ENCODE measurements around the gene ANKS6. TPM values are rescaled to one million over a fixed set of nuclear protein-coding genes. Genes with fewer than 3 reads are reported as not detected.

The ANKS6 gene
- total and polyA plus RNA-seq, 2 of the 8 experiments (the other 6 are each of a cell fraction or from before 2014, with no cell fraction given): 34.1 to 56.3 TPM

- H3K56ac ChIP-seq (replicated peaks; ENCODE audit: insufficient read length, low read depth, low read length): no peak overlapping the region
- H2AFZ ChIP-seq (ENCODE audit: low read length): no peak overlapping the region
- no peak overlapping the region for H3K27ac ChIP-seq (ENCODE audit: low read depth, low read length)
- H3K79me1 ChIP-seq (ENCODE audit: low read depth, low read length): no peaks in the 10 kb centered on the region
- H3K18ac ChIP-seq (ENCODE audit: extremely low read depth, low read length): no peak overlapping the region
- no peak overlapping the region for H2BK120ac ChIP-seq (replicated peaks; ENCODE audit: low read depth, low read length)
- no peak overlapping the region for H3K14ac ChIP-seq (ENCODE audit: insufficient read length)
- H3K9ac ChIP-seq (replicated peaks in 1 of 4; ENCODE audit: extremely low read depth in 1 of 4, low read depth in 3 of 4, low read length in 3 of 4): no peak overlapping the region
- no peak overlapping the region for H2BK20ac ChIP-seq (ENCODE audit: low read length)
- H4K20me1 ChIP-seq (replicated peaks in 1 of 2; ENCODE audit: control insufficient read depth in 1 of 2, insufficient read depth in 2 of 2, low read length in 2 of 2): peaks cover 2 to 8% of the 10 kb centered on the region in 2 experiments
- CTCF ChIA-PET (ENCODE audit: partially characterized antibody): interaction anchor here (0.8 to 4.1 kb wide), 7 partner anchors 17 to 197 kb away, joined by 3 to 38 read pairs (median 13); partner anchors contain the start of gene GALNT12
- H3K4me3 ChIP-seq (ENCODE audit: extremely low read depth in 1 of 4, insufficient read depth in 2 of 4, low read depth in 3 of 4, low read length in 4 of 4): no peak overlapping the region
- no peaks in the 10 kb centered on the region; a peak in 2 of 7 replicates for H3K4me1 ChIP-seq (replicated peaks in 1 of 4; ENCODE audit: control insufficient read depth in 3 of 4, insufficient read depth in 4 of 4, low read length in 3 of 4)
- H3K23ac ChIP-seq (ENCODE audit: insufficient read length): no peak overlapping the region
- no peaks in the 10 kb centered on the region for H3K79me2 ChIP-seq (ENCODE audit: control insufficient read depth in 1 of 2, insufficient read depth in 2 of 2, low read length in 2 of 2)
- DNase-seq (ENCODE audit: low read depth in 1 of 2, low spot score in 2 of 2) (peak in 1 of 2 experiments; percentile 8), FAIRE-seq (no peak)
- H4K91ac ChIP-seq (replicated peaks; ENCODE audit: insufficient read length, low read length): no peak overlapping the region
- peaks cover 23 to 57% (median 39%) of the 10 kb centered on the region in 4 experiments; a peak in 7 of 8 replicates for H3K36me3 ChIP-seq (ENCODE audit: control insufficient read depth in 2 of 4, insufficient read depth in 4 of 4, low read length in 3 of 4)
- H4K5ac ChIP-seq (ENCODE audit: insufficient read length, low read depth, low read length): no peak overlapping the region
- no peak overlapping the region for H2BK15ac ChIP-seq (ENCODE audit: low read length)
- no peak overlapping the region for H2AK5ac ChIP-seq (ENCODE audit: low read depth, low read length)
- H3K4me2 ChIP-seq (ENCODE audit: insufficient read depth in 1 of 2, low read depth in 2 of 2, low read length in 2 of 2): no peak overlapping the region
- WGBS, 2 experiments (ENCODE audit: extremely low coverage in 1 of 2, insufficient coverage in 1 of 2, insufficient read length in 1 of 2, insufficient replicate concordance in 2 of 2, low coverage in 1 of 2, low lambda C conversion rate in 2 of 2, missing lambda C conversion rate in 1 of 2): 94% methylated on average over 13 of the region's 13 CpGs; no CpG with 5 or more reads in 1 of the 2 experiments
- H2BK12ac ChIP-seq (ENCODE audit: low read depth, low read length): no peak overlapping the region
- no peaks in the 10 kb centered on the region for H3K23me2 ChIP-seq (ENCODE audit: low read depth, low read length)
- H4K8ac ChIP-seq (ENCODE audit: extremely low read depth, insufficient read depth, low read length): no peak overlapping the region
- H2BK5ac ChIP-seq (ENCODE audit: low read depth, low read length): no peak overlapping the region
- no peaks in the 10 kb centered on the region for H3K27me3 ChIP-seq (replicated peaks in 1 of 4; ENCODE audit: control insufficient read depth in 3 of 4, extremely low read depth in 1 of 4, insufficient read depth in 3 of 4, low read length in 3 of 4)
- POLR2A ChIA-PET (ENCODE audit: partially characterized antibody): interaction anchor here (0.6 kb wide), 1 partner anchor 45 kb away, joined by 3 read pairs; no protein-coding TSS in a partner anchor
- H3K9me3 ChIP-seq (ENCODE audit: insufficient read depth in 2 of 2, low read depth in 1 of 2, low read length in 1 of 2): no peaks in the 10 kb centered on the region
- H3K4ac ChIP-seq (replicated peaks; ENCODE audit: insufficient read length, low read depth, low read length): no peak overlapping the region
- TF ChIP-seq SP4 (IDR thresholded peaks at IDR 0.05; ENCODE audit: low read length) (no peak), NRF1 (IDR thresholded peaks at IDR 0.05; ENCODE audit: low read depth, low read length) (no peak), CHD2 (IDR thresholded peaks at IDR 0.05; ENCODE audit: low read length) (no peak), BCL11A (IDR thresholded peaks at IDR 0.05; ENCODE audit: low read depth in 2 of 2, low read length in 2 of 2) (no peak), POLR2AphosphoS5 (IDR thresholded peaks at IDR 0.05; ENCODE audit: low read depth, low read length) (no peak), BACH1 (IDR thresholded peaks at IDR 0.05; ENCODE audit: low read length) (no peak), JUND (IDR thresholded peaks at IDR 0.05; ENCODE audit: low read length) (no peak), PHF8 (conservative IDR thresholded peaks at IDR 0.05; ENCODE audit: low read depth, low read length) (no peak), RBBP5 (IDR thresholded peaks at IDR 0.05; ENCODE audit: borderline replicate concordance, low read depth, low read length) (no peak)
- TF ChIP-seq, protein P1, sequence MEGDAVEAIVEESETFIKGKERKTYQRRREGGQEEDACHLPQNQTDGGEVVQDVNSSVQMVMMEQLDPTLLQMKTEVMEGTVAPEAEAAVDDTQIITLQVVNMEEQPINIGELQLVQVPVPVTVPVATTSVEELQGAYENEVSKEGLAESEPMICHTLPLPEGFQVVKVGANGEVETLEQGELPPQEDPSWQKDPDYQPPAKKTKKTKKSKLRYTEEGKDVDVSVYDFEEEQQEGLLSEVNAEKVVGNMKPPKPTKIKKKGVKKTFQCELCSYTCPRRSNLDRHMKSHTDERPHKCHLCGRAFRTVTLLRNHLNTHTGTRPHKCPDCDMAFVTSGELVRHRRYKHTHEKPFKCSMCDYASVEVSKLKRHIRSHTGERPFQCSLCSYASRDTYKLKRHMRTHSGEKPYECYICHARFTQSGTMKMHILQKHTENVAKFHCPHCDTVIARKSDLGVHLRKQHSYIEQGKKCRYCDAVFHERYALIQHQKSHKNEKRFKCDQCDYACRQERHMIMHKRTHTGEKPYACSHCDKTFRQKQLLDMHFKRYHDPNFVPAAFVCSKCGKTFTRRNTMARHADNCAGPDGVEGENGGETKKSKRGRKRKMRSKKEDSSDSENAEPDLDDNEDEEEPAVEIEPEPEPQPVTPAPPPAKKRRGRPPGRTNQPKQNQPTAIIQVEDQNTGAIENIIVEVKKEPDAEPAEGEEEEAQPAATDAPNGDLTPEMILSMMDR (IDR thresholded peaks at IDR 0.05; ENCODE audit: control extremely low read depth in 1 of 3, insufficient read depth in 1 of 3, low read depth in 1 of 3, low read length in 3 of 3): no peak
Observed at GRCh38 chr9:98772364-98773155, 23.8 kb downstream of the ANKS6 start.

Measured in H1 (cell line).